Stimulated activated naive CD8-positive, alpha-beta T cell treated with anti-CD3 and anti-CD28 coated beads, Interleukin-15, Interleukin-2, amounts not matched to agents 100 ng/mL and 50 ng/mL, for 24 hours (primary cell): ENCODE measurements around the gene CDH23.

Experiments used
- H3K27ac Mint-ChIP-seq: one replicate; pipeline ENCODE4 v1.8.0; 2021; ENCODE audit warnings: mild to moderate bottlenecking, mixed read lengths
- H3K27me3 Mint-ChIP-seq: one replicate; pipeline ENCODE4 v1.8.0; 2021; ENCODE audit warnings: mixed read lengths
- H3K36me3 Mint-ChIP-seq: one replicate; pipeline ENCODE4 v1.8.0; 2021; ENCODE audit warnings: low read depth, mixed read lengths
- H3K4me1 Mint-ChIP-seq: one replicate; pipeline ENCODE4 v1.8.0; 2021; ENCODE audit warnings: low read depth, mixed read lengths
- H3K4me3 Mint-ChIP-seq: one replicate; pipeline ENCODE4 v1.8.0; 2021; ENCODE audit warnings: mild to moderate bottlenecking, mixed read lengths
- H3K9me3 Mint-ChIP-seq: one replicate; pipeline ENCODE4 v1.8.0; 2021; ENCODE audit warnings: mixed read lengths

Gene CDH23

GRCh38 chr10:71734797-71735196, 338.1 kb downstream of the CDH23 start:
- Mint-ChIP-seq H3K27me3 (no peaks in the 10 kb centered on the region), H3K4me1 (peaks cover 98% of the 10 kb centered on the region), H3K9me3 (no peaks in the 10 kb centered on the region), H3K27ac (peak overlapping the region; percentile 99), H3K4me3 (peak overlapping the region; percentile 75), H3K36me3 (no peaks in the 10 kb centered on the region)

- H3K4me3 Mint-ChIP-seq: peak overlapping the region; percentile 75
- no peaks in the 10 kb centered on the region for H3K27me3 Mint-ChIP-seq
- peak overlapping the region; percentile 99 for H3K27ac Mint-ChIP-seq
- peaks cover 98% of the 10 kb centered on the region for H3K4me1 Mint-ChIP-seq
- no peaks in the 10 kb centered on the region for H3K9me3 Mint-ChIP-seq
- H3K36me3 Mint-ChIP-seq: no peaks in the 10 kb centered on the region
These were observed 339.2 kb downstream of the CDH23 start for GRCh38 chr10:71735709-71736569.

- Mint-ChIP-seq H3K4me1 (peaks cover 98% of the 10 kb centered on the region), H3K4me3 (peak overlapping the region; percentile 75), H3K27me3 (no peaks in the 10 kb centered on the region), H3K36me3 (no peaks in the 10 kb centered on the region), H3K27ac (peak overlapping the region; percentile 99), H3K9me3 (no peaks in the 10 kb centered on the region)
These were observed 339.8 kb downstream of the CDH23 start for GRCh38 chr10:71736570-71736952.

- no peaks in the 10 kb centered on the region for H3K27me3 Mint-ChIP-seq
These were observed 340.5 kb downstream of the CDH23 start for GRCh38 chr10:71737001-71737833.

GRCh38 chr10:71737834-71738197, 341.1 kb downstream of the CDH23 start:
- H3K9me3 Mint-ChIP-seq: no peaks in the 10 kb centered on the region
- peak overlapping the region; percentile 99 for H3K27ac Mint-ChIP-seq
- H3K4me1 Mint-ChIP-seq: peaks cover 98% of the 10 kb centered on the region
- H3K4me3 Mint-ChIP-seq: peak overlapping the region; percentile 48
- H3K27me3 Mint-ChIP-seq: no peaks in the 10 kb centered on the region
- H3K36me3 Mint-ChIP-seq: peaks cover 9% of the 10 kb centered on the region

More at GRCh38 chr10:71737001-71737833, 340.5 kb downstream of the CDH23 start:
- H3K27ac Mint-ChIP-seq: peak overlapping the region; percentile 99
- H3K4me1 Mint-ChIP-seq: peaks cover 98% of the 10 kb centered on the region
- no peaks in the 10 kb centered on the region for H3K9me3 Mint-ChIP-seq
- peak overlapping the region; percentile 75 for H3K4me3 Mint-ChIP-seq
- peaks cover 3% of the 10 kb centered on the region for H3K36me3 Mint-ChIP-seq

- H3K9me3 Mint-ChIP-seq: no peaks in the 10 kb centered on the region
- H3K4me3 Mint-ChIP-seq: no peak overlapping the region
- peaks cover 100% of the 10 kb centered on the region for H3K4me1 Mint-ChIP-seq
- H3K27ac Mint-ChIP-seq: peak overlapping the region; percentile 99
- H3K36me3 Mint-ChIP-seq: peaks cover 15% of the 10 kb centered on the region
- H3K27me3 Mint-ChIP-seq: no peaks in the 10 kb centered on the region
These were observed 342.7 kb downstream of the CDH23 start for GRCh38 chr10:71739358-71739900.

- peaks cover 100% of the 10 kb centered on the region for H3K4me1 Mint-ChIP-seq
- H3K36me3 Mint-ChIP-seq: peaks cover 15% of the 10 kb centered on the region
- no peaks in the 10 kb centered on the region for H3K27me3 Mint-ChIP-seq
- H3K9me3 Mint-ChIP-seq: no peaks in the 10 kb centered on the region
- no peak overlapping the region for H3K4me3 Mint-ChIP-seq
- peak overlapping the region; percentile 99 for H3K27ac Mint-ChIP-seq
These were observed 343.4 kb downstream of the CDH23 start for GRCh38 chr10:71740069-71740653.

- Mint-ChIP-seq H3K27me3 (no peaks in the 10 kb centered on the region), H3K4me3 (no peak overlapping the region), H3K36me3 (peaks cover 15% of the 10 kb centered on the region), H3K4me1 (peaks cover 100% of the 10 kb centered on the region), H3K9me3 (no peaks in the 10 kb centered on the region), H3K27ac (peak overlapping the region; percentile 99)
These were observed 344.3 kb downstream of the CDH23 start for GRCh38 chr10:71741029-71741428.

- Mint-ChIP-seq H3K36me3 (peaks cover 15% of the 10 kb centered on the region), H3K27ac (peak overlapping the region; percentile 99), H3K4me3 (no peak overlapping the region), H3K4me1 (peaks cover 100% of the 10 kb centered on the region), H3K27me3 (no peaks in the 10 kb centered on the region), H3K9me3 (no peaks in the 10 kb centered on the region)
These were observed 345.0 kb downstream of the CDH23 start for GRCh38 chr10:71741671-71742070.

- Mint-ChIP-seq H3K36me3 (peaks cover 15% of the 10 kb centered on the region), H3K27ac (peak overlapping the region; percentile 99), H3K9me3 (no peaks in the 10 kb centered on the region), H3K27me3 (no peaks in the 10 kb centered on the region), H3K4me3 (peak overlapping the region; percentile 23), H3K4me1 (peaks cover 100% of the 10 kb centered on the region)
These were observed 345.8 kb downstream of the CDH23 start for GRCh38 chr10:71742301-71743088.

GRCh38 chr10:71743089-71743838, 346.5 kb downstream of the CDH23 start:
- peak overlapping the region; percentile 23 for H3K4me3 Mint-ChIP-seq
- H3K4me1 Mint-ChIP-seq: peaks cover 100% of the 10 kb centered on the region
- no peaks in the 10 kb centered on the region for H3K9me3 Mint-ChIP-seq
- no peaks in the 10 kb centered on the region for H3K27me3 Mint-ChIP-seq
- H3K36me3 Mint-ChIP-seq: peaks cover 15% of the 10 kb centered on the region
- H3K27ac Mint-ChIP-seq: peak overlapping the region; percentile 99

- H3K9me3 Mint-ChIP-seq: no peaks in the 10 kb centered on the region
- H3K4me1 Mint-ChIP-seq: peaks cover 100% of the 10 kb centered on the region
- H3K27me3 Mint-ChIP-seq: no peaks in the 10 kb centered on the region
- H3K27ac Mint-ChIP-seq: peak overlapping the region; percentile 97
- H3K36me3 Mint-ChIP-seq: peaks cover 21% of the 10 kb centered on the region
- H3K4me3 Mint-ChIP-seq: no peak overlapping the region
These were observed 347.1 kb downstream of the CDH23 start for GRCh38 chr10:71743866-71744265.

- peaks cover 27% of the 10 kb centered on the region for H3K36me3 Mint-ChIP-seq
- H3K4me1 Mint-ChIP-seq: peaks cover 98% of the 10 kb centered on the region
- peak overlapping the region; percentile 97 for H3K27ac Mint-ChIP-seq
- no peaks in the 10 kb centered on the region for H3K27me3 Mint-ChIP-seq
- no peaks in the 10 kb centered on the region for H3K9me3 Mint-ChIP-seq
- H3K4me3 Mint-ChIP-seq: no peak overlapping the region
These were observed 348.4 kb downstream of the CDH23 start for GRCh38 chr10:71744897-71745663.
